Body of pancreas (tissue), 4 donors: ENCODE results near the gene PTPRT. TPM values are rescaled to one million over a fixed set of nuclear protein-coding genes. Genes with fewer than 3 reads are reported as not detected.

Experiments used
- ATAC-seq: fragments of 150-250 bp; one replicate; pipeline ENCODE4 v1.9.1; 2016
- DNase-seq, 4 donors: peaks; one replicate each; pipeline ENCODE4 v3.0.0-alpha.2; 2019
- H3K27ac ChIP-seq, 4 donors: fragments of 200-600 bp; sonication (generic); 1 replicate in 3 of 4; 2 replicates in 1 of 4; pipeline versions ENCODE4 v1.5.1 to v1.6.1; 2016 to 2019; ENCODE audit warnings: mild to moderate bottlenecking in 1 of 4, mixed read lengths in 1 of 4, moderate library complexity in 1 of 4
- H3K27me3 ChIP-seq, 2 donors: fragments of 200-600 bp; sonication (generic); one replicate each; pipeline ENCODE4 v1.6.0; 2016; ENCODE audit warnings: mild to moderate bottlenecking in 1 of 2
- H3K36me3 ChIP-seq, 2 donors: fragments of 200-600 bp; sonication (generic); replicated peaks in 1 of 2; 2 replicates each; pipeline ENCODE4 v1.5.1; 2016; ENCODE audit warnings: low read depth in 2 of 2; ENCODE audit not compliant: insufficient read depth in 1 of 2
- H3K4me1 ChIP-seq: fragments of 200-600 bp; sonication (generic); one replicate; pipeline ENCODE4 v1.6.0; 2016
- H3K4me3 ChIP-seq, 2 donors: fragments of 200-600 bp; sonication (generic); 1 replicate in 1 of 2; 2 replicates in 1 of 2; pipeline ENCODE4 v1.5.1; 2016 to 2019
- H3K9me3 ChIP-seq, 3 donors: fragments of 200-600 bp; sonication (generic); 1 replicate in 2 of 3; 2 replicates in 1 of 3; pipeline ENCODE4 v1.5.1; 2016
- CTCF ChIP-seq, 7 experiments: fragments of 450-650 bp in 4 of 7; fragments of 200-600 bp in 3 of 7; sonication (generic) in 3 of 7; IDR thresholded peaks; one replicate each; pipeline ENCODE4 v1.5.1; 2016 to 2019; ENCODE audit warnings: antibody characterized with exemption in 7 of 7
- POLR2A ChIP-seq, 3 donors: fragments of 450-650 bp; IDR thresholded peaks; one replicate each; pipeline ENCODE4 v1.6.1; 2016; ENCODE audit warnings: antibody characterized with exemption in 3 of 3, mild to moderate bottlenecking in 2 of 3
- WGBS, 2 donors: methylation state at CpG; one replicate each; pipeline ENCODE4 v1.1.5; 2017; 5-methylcytosine and 5-hydroxymethylcytosine counted together
- intact Hi-C: fragments of 100-400 bp; cut with DNase I; formaldehyde crosslinking; loops from one replicate; pipeline ENCODE4 v1.15.1; 2023
- total RNA-seq, 2 donors: library from RNA; depleted of rRNA; stranded (reverse); fragments of >200 nt; gene quantifications; one replicate each; pipeline ENCODE4 v1.1.0, GENCODE V29; 2016

PTPRT gene
- total RNA-seq, 2 donors from 2014 or later = 0.33 to 1.0 TPM

- TF ChIP-seq CTCF (IDR thresholded peaks at IDR 0.05) = no peak
- no peak for TF ChIP-seq POLR2A (IDR thresholded peaks at IDR 0.05)
- intact Hi-C loops = no loop called here
- no peaks in the 10 kb centered on the region for H3K27me3 ChIP-seq
- WGBS, 2 donors = 76 to 77% methylated on average over 1 of the region's 1 CpG
- ATAC-seq = no peak
- peaks cover 6% of the 10 kb centered on the region for H3K4me1 ChIP-seq
- H3K36me3 ChIP-seq = no peaks in the 10 kb centered on the region
- H3K4me3 ChIP-seq = no peak overlapping the region
- no peak overlapping the region for H3K27ac ChIP-seq
- no peak for DNase-seq
- H3K9me3 ChIP-seq = no peaks in the 10 kb centered on the region
These were observed 213.7 kb downstream of the PTPRT start for GRCh38 chr20:42975974-42976373.

GRCh38 chr20:42974347-42974746 is 215.4 kb downstream of the PTPRT start:
- Histone ChIP-seq H3K27me3 (no peaks in the 10 kb centered on the region), H3K36me3 (no peaks in the 10 kb centered on the region), H3K4me1 (no peaks in the 10 kb centered on the region), H3K27ac (no peak overlapping the region), H3K9me3 (no peaks in the 10 kb centered on the region), H3K4me3 (no peak overlapping the region)
- intact Hi-C loops = no loop called here
- DNase-seq = no peak
- ATAC-seq = no peak
- TF ChIP-seq POLR2A (IDR thresholded peaks at IDR 0.05) = no peak
- no peak for TF ChIP-seq CTCF (IDR thresholded peaks at IDR 0.05)
- WGBS, 2 donors = 79 to 80% methylated on average over 8 of the region's 8 CpGs

GRCh38 chr20:42972591-42972990 is 217.1 kb downstream of the PTPRT start:
- Histone ChIP-seq H3K4me3 (no peak overlapping the region), H3K27me3 (no peaks in the 10 kb centered on the region), H3K9me3 (no peaks in the 10 kb centered on the region), H3K27ac (no peak overlapping the region), H3K36me3 (no peaks in the 10 kb centered on the region), H3K4me1 (no peaks in the 10 kb centered on the region)
- 90 to 96% methylated on average over 5 of the region's 5 CpGs for WGBS, 2 donors
- intact Hi-C loops = no loop called here
- no peak for DNase-seq
- no peak for TF ChIP-seq CTCF (IDR thresholded peaks at IDR 0.05)
- no peak for TF ChIP-seq POLR2A (IDR thresholded peaks at IDR 0.05)
- ATAC-seq = no peak

GRCh38 chr20:42968746-42969145 is 221.0 kb downstream of the PTPRT start:
- Histone ChIP-seq H3K27me3 (no peaks in the 10 kb centered on the region), H3K4me1 (no peaks in the 10 kb centered on the region), H3K4me3 (no peak overlapping the region), H3K36me3 (no peaks in the 10 kb centered on the region), H3K27ac (no peak overlapping the region), H3K9me3 (no peaks in the 10 kb centered on the region)
- DNase-seq (no peak), ATAC-seq (no peak)
- WGBS, 2 donors = 87 to 92% methylated on average over 9 of the region's 9 CpGs
- intact Hi-C loops = no loop called here
- TF ChIP-seq CTCF (IDR thresholded peaks at IDR 0.05) = no peak
- no peak for TF ChIP-seq POLR2A (IDR thresholded peaks at IDR 0.05)

- WGBS, 2 donors = 73 to 78% methylated on average over 2 of the region's 2 CpGs
- Histone ChIP-seq H3K9me3 (no peaks in the 10 kb centered on the region), H3K27me3 (no peaks in the 10 kb centered on the region), H3K36me3 (no peaks in the 10 kb centered on the region), H3K27ac (no peak overlapping the region), H3K4me1 (no peaks in the 10 kb centered on the region), H3K4me3 (no peak overlapping the region)
- ATAC-seq (no peak), DNase-seq (no peak)
- intact Hi-C loops = no loop called here
- TF ChIP-seq POLR2A (IDR thresholded peaks at IDR 0.05) = no peak
- no peak for TF ChIP-seq CTCF (IDR thresholded peaks at IDR 0.05)
These were observed 225.9 kb downstream of the PTPRT start for GRCh38 chr20:42963796-42964195.
